ENCODE results near the gene KRT17. TPM values are rescaled to one million over a fixed set of nuclear protein-coding genes. Genes with fewer than 3 reads are reported as not detected.
"Not testable (repeated sequence)": the region's sequence is repeated elsewhere in the genome, so short reads cannot be mapped to it uniquely, and the experiment has no call there.

The KRT17 gene
- total and polyA plus RNA-seq, 9 of the 15 experiments (the other 6 are each of a cell fraction or from before 2014, with no cell fraction given) = 0.23 to 0.25 TPM; not detected in 7

DNA sequence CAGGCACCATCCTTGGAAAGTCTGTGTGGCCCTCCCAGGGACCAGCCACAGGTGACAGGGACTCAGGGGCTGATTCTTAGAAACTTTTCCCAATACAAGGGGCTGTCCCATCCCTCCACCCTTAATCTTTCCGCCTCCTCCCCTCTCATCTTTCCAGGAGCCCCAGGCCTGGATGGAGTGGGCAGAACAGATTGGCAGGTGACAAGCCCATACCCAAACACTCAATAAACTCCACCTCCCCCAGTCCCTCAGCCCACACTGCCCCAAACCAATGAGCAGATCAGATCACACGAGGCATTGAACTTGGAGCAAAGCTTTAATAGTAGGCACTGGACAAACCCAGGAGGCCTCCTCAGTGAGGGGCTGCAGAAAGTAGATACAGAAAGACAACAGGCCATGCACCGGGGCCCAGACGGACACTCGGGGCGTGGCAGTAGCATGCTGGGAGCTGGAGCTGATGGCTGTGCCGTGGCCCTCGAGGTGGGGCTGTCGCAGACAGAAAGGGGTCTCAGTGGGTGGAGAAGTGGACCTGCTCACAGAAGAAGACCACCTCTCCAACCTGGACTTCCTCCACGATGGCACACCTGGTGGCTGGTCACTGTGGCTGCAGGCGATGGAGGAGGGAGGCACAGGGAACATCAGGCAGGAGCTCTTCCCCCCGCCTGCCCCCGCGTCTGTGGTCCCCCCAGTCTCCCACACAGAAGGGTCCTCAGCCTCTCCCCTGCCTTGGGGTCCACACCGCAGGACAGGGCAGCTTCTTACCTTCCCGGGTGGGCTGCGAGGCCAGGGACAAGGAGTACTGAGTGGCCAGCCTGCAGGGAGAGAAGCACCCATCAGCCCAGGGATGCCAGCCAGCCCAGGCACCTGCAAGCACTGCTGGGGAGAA, 1.9 kb upstream of the KRT17 start:
- H3K9me3 ChIP-seq (replicated peaks; ENCODE audit: control insufficient read depth, insufficient read depth, low read depth, low read length); POLR2A ChIA-PET; in situ Hi-C loops (cut with MboI); H3K27ac ChIP-seq (ENCODE audit: extremely low read depth, low read depth, low read length); FAIRE-seq; H3K36me3 ChIP-seq (ENCODE audit: control insufficient read depth, insufficient read depth, low read length); H4K20me1 ChIP-seq (replicated peaks; ENCODE audit: control insufficient read depth, insufficient read depth, low read length); H3K4me3 ChIP-seq; DNase-seq (ENCODE audit: extremely low read depth in 1 of 4, low spot score in 3 of 4); ATAC-seq; H3K9ac ChIP-seq (ENCODE audit: insufficient read depth in 1 of 2, low read depth in 2 of 2, low read length in 2 of 2); CTCF ChIA-PET (ENCODE audit: low intra/inter-chr PET ratio); BruUV-seq (replicated peaks); H3K9me1 ChIP-seq (ENCODE audit: control insufficient read depth, insufficient read depth, low read length); intact Hi-C loops (cut with micrococcal nuclease); H3K79me2 ChIP-seq (ENCODE audit: control insufficient read depth, insufficient read depth, low read length); H2AFZ ChIP-seq (ENCODE audit: low read depth, low read length); H3K4me2 ChIP-seq (ENCODE audit: insufficient read depth, low read length): not testable (repeated sequence)
- 0% methylated on average over 9 of the region's 17 CpGs for WGBS (ENCODE audit: insufficient coverage, low coverage, missing lambda C conversion rate)
- Histone ChIP-seq H3K27me3 (ENCODE audit: control insufficient read depth in 2 of 2, insufficient read depth in 2 of 2, low read length in 2 of 2) (peaks cover 2 to 40% of the 10 kb centered on the region in 2 experiments; a peak in 2 of 5 replicates), H3K4me1 (replicated peaks in 1 of 2; ENCODE audit: control insufficient read depth in 2 of 2, insufficient read depth in 2 of 2, low read length in 2 of 2) (peaks cover 3 to 23% of the 10 kb centered on the region in 2 experiments; a peak in 3 of 5 replicates)

DNA sequence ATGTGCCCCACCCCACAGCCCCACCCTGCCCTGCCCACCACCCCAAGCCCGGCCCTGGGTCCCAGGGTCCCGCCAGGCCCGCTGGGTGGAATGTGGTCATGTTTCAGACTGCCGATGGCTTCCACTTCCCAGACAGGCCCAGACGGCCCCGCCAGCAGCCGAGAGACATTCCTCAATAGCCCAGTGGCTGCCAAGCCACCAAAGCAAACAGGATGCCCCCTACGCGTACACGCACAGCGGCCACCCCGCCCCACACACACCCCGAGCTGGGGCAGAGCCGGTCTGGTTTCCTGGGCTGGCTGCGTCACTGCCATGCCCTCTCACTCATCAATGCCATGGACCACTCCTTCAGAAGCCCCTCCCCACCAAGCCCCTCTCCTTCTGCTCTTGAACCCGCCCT, 1.2 kb upstream of the KRT17 start:
- TF ChIP-seq STAG1 (CRISPR knock-in tag; IDR thresholded peaks at IDR 0.05; ENCODE audit: borderline replicate concordance) (no peak), NCOR1 (IDR thresholded peaks at IDR 0.05) (no peak), C11orf30 (IDR thresholded peaks at IDR 0.05; ENCODE audit: low read depth) (no peak), TAL1 (IDR thresholded peaks at IDR 0.05) (no peak)
- TF ChIP-seq, protein P1, sequence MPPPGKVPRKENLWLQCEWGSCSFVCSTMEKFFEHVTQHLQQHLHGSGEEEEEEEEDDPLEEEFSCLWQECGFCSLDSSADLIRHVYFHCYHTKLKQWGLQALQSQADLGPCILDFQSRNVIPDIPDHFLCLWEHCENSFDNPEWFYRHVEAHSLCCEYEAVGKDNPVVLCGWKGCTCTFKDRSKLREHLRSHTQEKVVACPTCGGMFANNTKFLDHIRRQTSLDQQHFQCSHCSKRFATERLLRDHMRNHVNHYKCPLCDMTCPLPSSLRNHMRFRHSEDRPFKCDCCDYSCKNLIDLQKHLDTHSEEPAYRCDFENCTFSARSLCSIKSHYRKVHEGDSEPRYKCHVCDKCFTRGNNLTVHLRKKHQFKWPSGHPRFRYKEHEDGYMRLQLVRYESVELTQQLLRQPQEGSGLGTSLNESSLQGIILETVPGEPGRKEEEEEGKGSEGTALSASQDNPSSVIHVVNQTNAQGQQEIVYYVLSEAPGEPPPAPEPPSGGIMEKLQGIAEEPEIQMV (tag; conservative IDR thresholded peaks at IDR 0.05; ENCODE audit: low read depth) = no peak
- Histone ChIP-seq H3K9ac (ENCODE audit: insufficient read depth in 1 of 2, low read depth in 2 of 2, low read length in 2 of 2) (no peak overlapping the region), H3K79me2 (ENCODE audit: control insufficient read depth, insufficient read depth, low read length) (no peaks in the 10 kb centered on the region), H3K4me2 (ENCODE audit: insufficient read depth, low read length) (no peak overlapping the region), H2AFZ (ENCODE audit: low read depth, low read length) (no peak overlapping the region), H3K9me3 (replicated peaks; ENCODE audit: control insufficient read depth, insufficient read depth, low read depth, low read length) (no peaks in the 10 kb centered on the region), H3K27me3 (ENCODE audit: control insufficient read depth in 2 of 2, insufficient read depth in 2 of 2, low read length in 2 of 2) (peaks cover 2 to 44% of the 10 kb centered on the region in 2 experiments; a peak in 2 of 5 replicates), H3K27ac (ENCODE audit: extremely low read depth, low read depth, low read length) (no peak overlapping the region), H3K36me3 (ENCODE audit: control insufficient read depth, insufficient read depth, low read length) (no peaks in the 10 kb centered on the region), H3K4me3 (no peak overlapping the region), H3K4me1 (replicated peaks in 1 of 2; ENCODE audit: control insufficient read depth in 2 of 2, insufficient read depth in 2 of 2, low read length in 2 of 2) (peaks cover 3 to 23% of the 10 kb centered on the region in 2 experiments; a peak in 3 of 5 replicates), H3K9me1 (ENCODE audit: control insufficient read depth, insufficient read depth, low read length) (peaks cover 5% of the 10 kb centered on the region), H4K20me1 (replicated peaks; ENCODE audit: control insufficient read depth, insufficient read depth, low read length) (no peaks in the 10 kb centered on the region)
- POLR2A ChIA-PET = no interaction called here
- intact Hi-C loops (cut with micrococcal nuclease) (no loop called here), in situ Hi-C loops (cut with MboI) (no loop called here)
- CTCF ChIA-PET (ENCODE audit: low intra/inter-chr PET ratio) = no interaction called here
- ATAC-seq (no peak), FAIRE-seq (no peak), DNase-seq (ENCODE audit: extremely low read depth in 1 of 4, low spot score in 3 of 4) (no peak)
- 18% methylated on average over 13 of the region's 16 CpGs for WGBS (ENCODE audit: insufficient coverage, low coverage, missing lambda C conversion rate)
- BruUV-seq (replicated peaks) = no TSS peak

DNA sequence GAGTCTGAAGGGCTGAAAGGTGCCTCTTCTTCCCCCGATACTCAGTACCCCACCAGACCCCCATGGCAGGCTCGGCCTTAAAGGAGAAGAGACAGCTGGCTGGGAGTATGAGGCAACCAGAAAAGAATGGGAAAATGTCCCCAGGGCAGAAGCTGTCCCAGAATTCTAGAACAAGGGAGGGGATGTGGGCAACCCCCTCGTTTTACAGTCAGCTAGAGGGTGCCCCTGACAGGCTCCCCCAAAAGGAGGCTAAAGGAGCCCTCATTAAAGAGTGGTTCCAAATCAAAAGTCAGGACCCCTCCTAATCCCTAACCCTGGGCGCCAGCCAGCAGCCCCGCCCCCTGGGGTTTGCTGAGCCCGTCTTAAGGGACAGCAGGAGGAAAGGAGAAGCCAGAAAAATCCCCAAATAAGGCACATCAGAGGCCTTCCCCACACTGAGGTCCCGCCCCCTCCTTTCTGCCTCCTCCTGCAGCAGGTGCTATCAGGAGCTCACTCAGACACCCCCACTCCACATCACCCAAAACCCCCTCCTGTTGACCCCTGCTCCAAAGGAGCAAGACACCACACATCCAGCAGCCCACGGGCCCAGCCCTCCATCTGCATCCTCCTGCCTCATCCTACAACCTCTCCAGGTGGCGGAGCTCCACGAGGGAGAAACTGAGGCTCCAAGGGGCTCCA, 1.1 kb downstream of the KRT17 start:
- H3K9ac ChIP-seq (ENCODE audit: insufficient read depth in 1 of 2, low read depth in 2 of 2, low read length in 2 of 2); BruUV-seq (replicated peaks); ATAC-seq: not testable (repeated sequence)

More for the DNA sequence above, 1.1 kb downstream of the KRT17 start:
- intact Hi-C loops (cut with micrococcal nuclease); H3K79me2 ChIP-seq (ENCODE audit: control insufficient read depth, insufficient read depth, low read length); H4K20me1 ChIP-seq (replicated peaks; ENCODE audit: control insufficient read depth, insufficient read depth, low read length); in situ Hi-C loops (cut with MboI); CTCF ChIA-PET (ENCODE audit: low intra/inter-chr PET ratio); H3K4me2 ChIP-seq (ENCODE audit: insufficient read depth, low read length); H3K9me3 ChIP-seq (replicated peaks; ENCODE audit: control insufficient read depth, insufficient read depth, low read depth, low read length); H3K9me1 ChIP-seq (ENCODE audit: control insufficient read depth, insufficient read depth, low read length); H3K27ac ChIP-seq (ENCODE audit: extremely low read depth, low read depth, low read length); FAIRE-seq; H3K4me3 ChIP-seq; H2AFZ ChIP-seq (ENCODE audit: low read depth, low read length); H3K36me3 ChIP-seq (ENCODE audit: control insufficient read depth, insufficient read depth, low read length); DNase-seq (ENCODE audit: extremely low read depth in 1 of 4, low spot score in 3 of 4): not testable (repeated sequence)
- Histone ChIP-seq H3K4me1 (replicated peaks in 1 of 2; ENCODE audit: control insufficient read depth in 2 of 2, insufficient read depth in 2 of 2, low read length in 2 of 2) (peaks cover 0 to 19% of the 10 kb centered on the region in 2 experiments; a peak in 2 of 5 replicates), H3K27me3 (ENCODE audit: control insufficient read depth in 2 of 2, insufficient read depth in 2 of 2, low read length in 2 of 2) (peaks cover 2 to 52% of the 10 kb centered on the region in 2 experiments; a peak in 2 of 5 replicates)
- POLR2A ChIA-PET = interaction anchor here (0.6 to 1.1 kb wide), 2 partner anchors 69 to 1179 kb away, joined by 3 read pairs; no protein-coding TSS in a partner anchor
- WGBS (ENCODE audit: insufficient coverage, low coverage, missing lambda C conversion rate) = 3% methylated on average over 6 of the region's 10 CpGs
